GM12878 (cell line): Measurements from ENCODE around the gene OLFML2A. TPM values are rescaled to one million over a fixed set of nuclear protein-coding genes. Genes with fewer than 3 reads are reported as not detected.

Source experiments
- ATAC-seq: fragments of 200-7000 bp; cut with Tn5 transposase; 3 replicates; pipeline ENCODE4 v1.9.1; 2020; ENCODE audit warnings: mild to moderate bottlenecking, moderate library complexity
- BruUV-seq: library from RNA; stranded (reverse); fragments of 400-500 nt; replicated peaks from 2 replicates; lab custom pipeline; 2021; lab: Mats Ljungman, UMichigan
- CTCF ChIA-PET: fragments of 300-600 bp; sonication (Branson Sonifier 250); formaldehyde crosslinking; extraction: SDS; loops from one replicate; lab custom pipeline; 2021; ENCODE audit warnings: inconsistent platforms; lab: Yijun Ruan, JAX
- POLR2A ChIA-PET: fragments of 350-600 bp; formaldehyde crosslinking; extraction: SDS; loops from one replicate; lab custom pipeline; 2021; ENCODE audit warnings: inconsistent platforms; lab: Charles Lee
- RAD21 ChIA-PET: fragments of 300-600 bp; sonication (Branson Sonifier 250); formaldehyde crosslinking; loops from one replicate; lab custom pipeline; 2023; ENCODE audit warnings: antibody characterized with exemption; ENCODE audit not compliant: unreplicated experiment; lab: Charles Lee
- SMC1A ChIA-PET: fragments of 300-600 bp; sonication (Branson Sonifier 250); formaldehyde crosslinking; loops from one replicate; lab custom pipeline; 2023; ENCODE audit not compliant: unreplicated experiment, uncharacterized antibody; lab: Charles Lee
- DNase-seq: peaks from one replicate; pipeline ENCODE4 v3.0.0-alpha.2; 2011; ENCODE audit warnings: low read depth, low spot score
- FAIRE-seq: peaks from 3 replicates; lab custom pipeline; 2011; peaks lifted over from hg19 to GRCh38; lab: Jason Lieb, UNC
- H2AFZ ChIP-seq: 2 replicates; pipeline ENCODE4 v1.6.0; 2011; ENCODE audit warnings: low read depth, low read length, control low read depth; ENCODE audit not compliant: control insufficient read depth
- H3K27ac ChIP-seq: 2 replicates; pipeline ENCODE4 v1.5.1; 2011; ENCODE audit warnings: control low read depth; ENCODE audit not compliant: control insufficient read depth, insufficient read depth
- H3K27me3 ChIP-seq, 2 experiments: replicated peaks in 1 of 2; 2 replicates each; pipeline versions ENCODE4 v1.6.0 to v1.6.1; 2011; ENCODE audit warnings: low read length in 1 of 2; ENCODE audit not compliant: control insufficient read depth in 2 of 2, insufficient read depth in 2 of 2
- H3K36me3 ChIP-seq, 2 experiments: 2 replicates each; pipeline ENCODE4 v1.5.1; 2011; ENCODE audit warnings: low read length in 1 of 2; ENCODE audit not compliant: control insufficient read depth in 2 of 2, insufficient read depth in 2 of 2
- H3K4me1 ChIP-seq: 2 replicates; pipeline ENCODE4 v1.6.1; 2011; ENCODE audit warnings: mild to moderate bottlenecking, low read length, moderate library complexity, mixed read lengths; ENCODE audit not compliant: control insufficient read depth, insufficient read depth
- H3K4me2 ChIP-seq: 2 replicates; pipeline ENCODE4 v1.6.0; 2011; ENCODE audit warnings: control low read depth; ENCODE audit not compliant: control insufficient read depth, insufficient read depth
- H3K4me3 ChIP-seq: fragments of 200-600 bp; sonication (generic); 2 replicates; pipeline ENCODE4 v1.5.1; 2016
- H3K79me2 ChIP-seq: 2 replicates; pipeline ENCODE4 v1.6.0; 2011; ENCODE audit warnings: low read length; ENCODE audit not compliant: control insufficient read depth, insufficient read depth
- H3K9ac ChIP-seq: 2 replicates; pipeline ENCODE4 v1.8.0; 2011; ENCODE audit warnings: low read length, control low read depth, mixed read lengths; ENCODE audit not compliant: control insufficient read depth, insufficient read depth
- H3K9me3 ChIP-seq: replicated peaks from 3 replicates; pipeline ENCODE4 v1.5.1; 2011; ENCODE audit warnings: mild to moderate bottlenecking, low read length; ENCODE audit not compliant: control insufficient read depth, insufficient read depth
- H4K20me1 ChIP-seq: 2 replicates; pipeline ENCODE4 v1.6.0; 2011; ENCODE audit not compliant: control insufficient read depth, insufficient read depth
- CBX5 ChIP-seq: sonication (generic); IDR thresholded peaks from 2 replicates; pipeline ENCODE4 v1.6.1; 2016; ENCODE audit warnings: low read depth, moderate library complexity, mild to moderate bottlenecking, inconsistent platforms
- POU2F2 ChIP-seq: IDR thresholded peaks from 3 replicates; pipeline ENCODE4 v1.6.1; 2011; ENCODE audit warnings: low read depth, mild to moderate bottlenecking, low read length, borderline replicate concordance
- WGBS: methylation state at CpG from one replicate; pipeline ENCODE4 v1.1.6; 2016; ENCODE audit warnings: low lambda C conversion rate; ENCODE audit not compliant: insufficient replicate concordance, insufficient coverage; ENCODE audit errors: missing lambda C conversion rate; 5-methylcytosine and 5-hydroxymethylcytosine counted together
- in situ Hi-C: fragments of 300-500 bp; cut with MboI; formaldehyde crosslinking; loops from 9 replicates; pipeline ENCODE4 v1.14.3; 2018; ENCODE audit warnings: mixed read lengths
- intact Hi-C: fragments of 100-400 bp; cut with micrococcal nuclease; formaldehyde crosslinking; loops from one replicate; pipeline ENCODE4 v1.14.2; 2022; ENCODE audit not compliant: unreplicated experiment
- polyA plus RNA-seq, 11 experiments: library from polyadenylated mRNA; depleted of rRNA in 4 of 11; unstranded in 6 of 11; stranded (reverse) in 5 of 11; fragments of >200 nt; fragmentation: Nextera tagmentation in 4 of 11; fragmentation: Illumina TruSeq in 1 of 11; extraction: Ambion mirVana in 4 of 11; extraction: Trizol in 1 of 11; gene quantifications; 1 replicate in 1 of 11; 2 replicates in 10 of 11; pipeline versions ENCODE4 v1.2.1 to v1.2.3, GENCODE V29; 2011 to 2016; ENCODE audit warnings: inconsistent platforms in 2 of 11, missing spikeins in 2 of 11, low read depth in 1 of 11
- total RNA-seq, 4 experiments: library from RNA; depleted of rRNA in 3 of 4; stranded (reverse); fragments of >200 nt in 3 of 4; fragmentation: Illumina TruSeq in 1 of 4; extraction: Trizol in 1 of 4; gene quantifications; 2 replicates each; pipeline versions ENCODE4 v1.2.1 to v1.2.3, GENCODE V29; 2013 to 2021
- TF ChIP-seq, protein P1 (sequence below): IDR thresholded peaks from 2 replicates; pipeline ENCODE4 v1.6.1; 2012; ENCODE audit warnings: low read length, inconsistent platforms

The OLFML2A gene
- total and polyA plus RNA-seq, 10 of the 15 experiments (the other 5 are each of a cell fraction or from before 2014, with no cell fraction given): 0.02 to 0.13 (median 0.10) TPM; not detected in 4

GRCh38 chr9:124795881-124796431 lies 19.0 kb downstream of the OLFML2A start:
- SMC1A ChIA-PET: interaction anchor here (1.4 to 1.5 kb wide), 2 partner anchors 18 to 34 kb away, joined by 4 to 6 read pairs; no protein-coding TSS in a partner anchor
- Histone ChIP-seq H2AFZ (no peak overlapping the region), H3K36me3 (no peaks in the 10 kb centered on the region)
- TF ChIP-seq, protein P1, sequence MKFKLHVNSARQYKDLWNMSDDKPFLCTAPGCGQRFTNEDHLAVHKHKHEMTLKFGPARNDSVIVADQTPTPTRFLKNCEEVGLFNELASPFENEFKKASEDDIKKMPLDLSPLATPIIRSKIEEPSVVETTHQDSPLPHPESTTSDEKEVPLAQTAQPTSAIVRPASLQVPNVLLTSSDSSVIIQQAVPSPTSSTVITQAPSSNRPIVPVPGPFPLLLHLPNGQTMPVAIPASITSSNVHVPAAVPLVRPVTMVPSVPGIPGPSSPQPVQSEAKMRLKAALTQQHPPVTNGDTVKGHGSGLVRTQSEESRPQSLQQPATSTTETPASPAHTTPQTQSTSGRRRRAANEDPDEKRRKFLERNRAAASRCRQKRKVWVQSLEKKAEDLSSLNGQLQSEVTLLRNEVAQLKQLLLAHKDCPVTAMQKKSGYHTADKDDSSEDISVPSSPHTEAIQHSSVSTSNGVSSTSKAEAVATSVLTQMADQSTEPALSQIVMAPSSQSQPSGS: no peak
- no peak for TF ChIP-seq CBX5
- no peak for TF ChIP-seq POU2F2
- TF ChIP-seq, all 136 proteins: peak for 0
- intact Hi-C loops: no loop called here
- BruUV-seq: no TSS peak
- no peak overlapping the region for H3K4me3 ChIP-seq
- FAIRE-seq (no peak), DNase-seq (no peak), ATAC-seq (no peak)
- no peaks in the 10 kb centered on the region for H3K79me2 ChIP-seq
- 0 out of 2 replicates have a peak, but pooled peaks cover 2% of the 10 kb centered on the region for H3K4me1 ChIP-seq
- in situ Hi-C loops: no loop called here
- no peaks in the 10 kb centered on the region for H3K9me3 ChIP-seq
- RAD21 ChIA-PET: interaction anchor here (1.1 to 1.5 kb wide), 3 partner anchors 10 to 57 kb away, joined by 3 to 5 read pairs (median 3); partner anchors contain the start of gene WDR38
- H3K4me2 ChIP-seq: no peak overlapping the region
- no peaks in the 10 kb centered on the region; a peak in 1 of 4 replicates for H3K27me3 ChIP-seq
- H4K20me1 ChIP-seq: no peaks in the 10 kb centered on the region
- H3K9ac ChIP-seq: no peak overlapping the region
- H3K27ac ChIP-seq: no peak overlapping the region
- POLR2A ChIA-PET: no interaction called here
- CTCF ChIA-PET: interaction anchor here (1.0 to 3.7 kb wide), 7 partner anchors 11 to 66 kb away, joined by 3 to 27 read pairs (median 4); partner anchors contain the start of genes ARPC5L and WDR38
- WGBS: 43% methylated on average over 9 of the region's 9 CpGs
